GM10248 (cell line): ENCODE results near the gene ACSF3.

Source experiments
- CTCF ChIA-PET: fragments of 300-600 bp; sonication (Branson Sonifier 250); formaldehyde crosslinking; extraction: SDS; loops from one replicate; lab custom pipeline; 2021; ENCODE audit warnings: antibody characterized with exemption; lab: Yijun Ruan, JAX
- POLR2A ChIA-PET: fragments of 350-650 bp; sonication (Branson Sonifier 250); formaldehyde crosslinking; extraction: SDS; loops from one replicate; lab custom pipeline; 2020; ENCODE audit warnings: antibody characterized with exemption; lab: Yijun Ruan, JAX
- DNase-seq: peaks from one replicate; pipeline ENCODE4 v3.0.0; 2012; ENCODE audit errors: extremely low spot score
- CTCF ChIP-seq: IDR thresholded peaks from 2 replicates; pipeline ENCODE4 v1.5.1; 2012; ENCODE audit warnings: mild to moderate bottlenecking, low read depth; ENCODE audit errors: extremely low read depth, missing control alignments, control extremely low read depth

The ACSF3 gene

GRCh38 chr16:89101303-89102040, 7.8 kb downstream of the ACSF3 start:
- no peak for DNase-seq
- CTCF ChIA-PET: no interaction called here
- POLR2A ChIA-PET: no interaction called here
- TF ChIP-seq CTCF: no peak

GRCh38 chr16:89102041-89102471, 8.4 kb downstream of the ACSF3 start:
- ChIA-PET CTCF (no interaction called here), POLR2A (no interaction called here)
- no peak for DNase-seq
- TF ChIP-seq CTCF: no peak

- TF ChIP-seq CTCF: no peak
- POLR2A ChIA-PET: no interaction called here
- CTCF ChIA-PET: no interaction called here
- DNase-seq: no peak
These were observed 8.9 kb downstream of the ACSF3 start for GRCh38 chr16:89102481-89103073.

GRCh38 chr16:89103156-89103555, 9.5 kb downstream of the ACSF3 start:
- no peak for DNase-seq
- ChIA-PET CTCF (interaction anchor here (1.6 kb wide), 1 partner anchor 17 kb away, joined by 4 read pairs; no protein-coding TSS in a partner anchor), POLR2A (no interaction called here)
- TF ChIP-seq CTCF: no peak

GRCh38 chr16:89103781-89104180, 10.1 kb downstream of the ACSF3 start:
- ChIA-PET CTCF (interaction anchor here (1.2 to 1.6 kb wide), 3 partner anchors 10 to 39 kb away, joined by 3 to 4 read pairs (median 4); partner anchors contain the start of gene ACSF3), POLR2A (no interaction called here)
- no peak for TF ChIP-seq CTCF
- DNase-seq: no peak

- ChIA-PET CTCF (interaction anchor here (1.2 to 1.6 kb wide), 3 partner anchors 10 to 40 kb away, joined by 3 to 4 read pairs (median 4); partner anchors contain the start of gene ACSF3), POLR2A (no interaction called here)
- DNase-seq: no peak
- TF ChIP-seq CTCF: no peak
These were observed 10.7 kb downstream of the ACSF3 start for GRCh38 chr16:89104303-89104702.
